Astrocyte (in vitro differentiated cells and primary cell): ENCODE results near the gene RTEL1. TPM values are rescaled to one million over a fixed set of nuclear protein-coding genes. Genes with fewer than 3 reads are reported as not detected.

Source experiments
- DNase-seq: peaks from one replicate; pipeline ENCODE4 v3.0.0-alpha.2; 2010; ENCODE audit warnings: low read depth
- FAIRE-seq: peaks from 2 replicates; lab custom pipeline; 2011; peaks lifted over from hg19 to GRCh38; lab: Jason Lieb, UNC
- H2AFZ ChIP-seq: 2 replicates; pipeline ENCODE4 v1.6.0; 2012; ENCODE audit warnings: low read depth, low read length, inconsistent platforms
- H3K27ac ChIP-seq: 2 replicates; pipeline ENCODE4 v1.5.1; 2011; ENCODE audit warnings: low read depth, low read length, inconsistent platforms
- H3K27me3 ChIP-seq: 2 replicates; pipeline ENCODE4 v1.6.0; 2011; ENCODE audit warnings: low read length, inconsistent platforms; ENCODE audit not compliant: insufficient read depth
- H3K36me3 ChIP-seq: 2 replicates; pipeline ENCODE4 v1.5.1; 2011; ENCODE audit warnings: low read length, inconsistent platforms; ENCODE audit not compliant: insufficient read depth
- H3K4me1 ChIP-seq: 2 replicates; pipeline ENCODE4 v1.5.1; 2011; ENCODE audit warnings: low read length, inconsistent platforms; ENCODE audit not compliant: insufficient read depth
- H3K4me2 ChIP-seq: 2 replicates; pipeline ENCODE4 v1.6.0; 2012; ENCODE audit warnings: low read length, inconsistent platforms
- H3K4me3 ChIP-seq: 2 replicates; pipeline ENCODE4 v1.5.1; 2011; ENCODE audit warnings: low read depth, mild to moderate bottlenecking, low read length, inconsistent platforms; ENCODE audit not compliant: insufficient read depth
- H3K79me2 ChIP-seq: 2 replicates; pipeline ENCODE4 v1.6.0; 2012; ENCODE audit warnings: mild to moderate bottlenecking, low read length, inconsistent platforms; ENCODE audit not compliant: insufficient read depth
- H3K9ac ChIP-seq: 2 replicates; pipeline ENCODE4 v1.6.0; 2012; ENCODE audit warnings: mild to moderate bottlenecking, low read length, inconsistent platforms
- H3K9me3 ChIP-seq: 2 replicates; pipeline ENCODE4 v1.5.1; 2012; ENCODE audit warnings: low read depth, mild to moderate bottlenecking, low read length, inconsistent platforms; ENCODE audit not compliant: insufficient read depth
- H4K20me1 ChIP-seq: 2 replicates; pipeline ENCODE4 v1.6.0; 2012; ENCODE audit warnings: low read length, inconsistent platforms; ENCODE audit not compliant: insufficient read depth
- H3K27ac Mint-ChIP-seq: one replicate; pipeline ENCODE4 v1.8.0; 2021; ENCODE audit warnings: mild to moderate bottlenecking, mixed read lengths; ENCODE audit not compliant: unreplicated experiment
- H3K27me3 Mint-ChIP-seq: one replicate; pipeline ENCODE4 v1.8.0; 2021; ENCODE audit warnings: low read depth, mixed read lengths; ENCODE audit not compliant: unreplicated experiment
- H3K36me3 Mint-ChIP-seq: one replicate; pipeline ENCODE4 v1.8.0; 2021; ENCODE audit warnings: low read depth, mixed read lengths; ENCODE audit not compliant: unreplicated experiment
- H3K4me1 Mint-ChIP-seq: one replicate; pipeline ENCODE4 v1.8.0; 2021; ENCODE audit warnings: low read depth, mixed read lengths; ENCODE audit not compliant: unreplicated experiment
- H3K4me3 Mint-ChIP-seq: one replicate; pipeline ENCODE4 v1.8.0; 2021; ENCODE audit warnings: mild to moderate bottlenecking, moderate library complexity, mixed read lengths; ENCODE audit not compliant: unreplicated experiment
- H3K9me3 Mint-ChIP-seq: one replicate; pipeline ENCODE4 v1.8.0; 2021; ENCODE audit warnings: mild to moderate bottlenecking, mixed read lengths; ENCODE audit not compliant: unreplicated experiment
- EZH2 ChIP-seq: IDR thresholded peaks from 2 replicates; pipeline ENCODE4 v1.6.1; 2012; ENCODE audit warnings: mild to moderate bottlenecking, low read length, inconsistent platforms; ENCODE audit not compliant: insufficient read depth
- total RNA-seq: library from RNA; stranded (reverse); gene quantifications from 2 replicates; pipeline ENCODE4 v1.2.1, GENCODE V29; 2021
- TF ChIP-seq, protein P1 (sequence below): IDR thresholded peaks from 2 replicates; pipeline ENCODE4 v1.5.1; 2011; ENCODE audit warnings: low read depth, mild to moderate bottlenecking, inconsistent platforms, low read length, moderate library complexity; ENCODE audit not compliant: insufficient read depth

RTEL1 gene
- total RNA-seq, 1 donor from 2014 or later: 15.5 TPM

DNA sequence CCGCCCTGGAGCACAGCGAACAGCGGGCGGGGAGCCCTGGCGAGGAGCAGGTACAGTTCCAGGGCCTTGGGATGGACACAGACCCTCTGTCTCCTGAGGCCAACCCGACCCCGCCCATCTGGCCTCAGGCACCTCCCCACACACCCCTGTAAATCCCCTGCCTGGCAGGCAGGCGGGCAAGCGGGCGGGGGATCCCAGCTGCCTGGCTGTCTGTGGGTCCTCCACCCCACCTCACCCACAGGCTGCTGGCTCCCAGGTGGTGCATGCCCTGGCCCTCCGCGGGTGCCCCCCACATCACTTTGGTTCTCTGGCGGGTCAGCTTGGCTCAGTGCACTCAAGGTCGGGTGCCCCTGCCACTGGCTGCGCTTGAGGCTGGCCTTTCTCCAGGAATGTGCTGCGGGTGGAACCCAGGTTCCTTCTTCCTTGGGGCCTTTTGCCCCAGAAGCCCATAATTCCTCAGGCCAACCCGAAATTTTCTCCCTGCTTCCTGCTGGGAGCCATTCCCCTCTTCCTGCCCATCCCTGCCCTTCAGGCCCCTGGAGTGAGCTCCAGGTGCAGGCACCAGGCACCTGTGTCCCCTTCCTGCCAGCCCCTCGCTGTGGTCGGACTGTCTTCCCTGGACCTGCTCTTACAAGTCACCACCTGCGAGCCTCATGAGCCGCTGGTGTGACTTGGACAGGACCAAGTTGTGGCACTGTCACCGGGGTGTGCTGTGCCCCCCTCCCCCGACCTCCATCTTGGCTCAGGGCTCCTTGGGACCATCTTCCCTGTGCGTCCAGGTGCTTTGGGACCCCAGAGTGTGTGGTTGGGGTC lies 33.0 kb downstream of the RTEL1 start:
- Histone ChIP-seq H3K4me3 (no peak overlapping the region), H3K27ac (no peak overlapping the region), H3K36me3 (no peaks in the 10 kb centered on the region), H3K4me1 (peaks cover 16% of the 10 kb centered on the region), H2AFZ (no peak overlapping the region), H3K9me3 (no peaks in the 10 kb centered on the region), H4K20me1 (no peaks in the 10 kb centered on the region), H3K9ac (no peak overlapping the region), H3K79me2 (no peaks in the 10 kb centered on the region), H3K27me3 (no peaks in the 10 kb centered on the region), H3K4me2 (no peak overlapping the region)
- no peak for FAIRE-seq
- Mint-ChIP-seq H3K27ac (no peak overlapping the region), H3K4me3 (peak overlapping the region; percentile 40), H3K4me1 (peaks cover 2% of the 10 kb centered on the region), H3K27me3 (no peaks in the 10 kb centered on the region), H3K36me3 (peaks cover 3% of the 10 kb centered on the region), H3K9me3 (no peaks in the 10 kb centered on the region)
- TF ChIP-seq EZH2: no peak
- TF ChIP-seq, protein P1, sequence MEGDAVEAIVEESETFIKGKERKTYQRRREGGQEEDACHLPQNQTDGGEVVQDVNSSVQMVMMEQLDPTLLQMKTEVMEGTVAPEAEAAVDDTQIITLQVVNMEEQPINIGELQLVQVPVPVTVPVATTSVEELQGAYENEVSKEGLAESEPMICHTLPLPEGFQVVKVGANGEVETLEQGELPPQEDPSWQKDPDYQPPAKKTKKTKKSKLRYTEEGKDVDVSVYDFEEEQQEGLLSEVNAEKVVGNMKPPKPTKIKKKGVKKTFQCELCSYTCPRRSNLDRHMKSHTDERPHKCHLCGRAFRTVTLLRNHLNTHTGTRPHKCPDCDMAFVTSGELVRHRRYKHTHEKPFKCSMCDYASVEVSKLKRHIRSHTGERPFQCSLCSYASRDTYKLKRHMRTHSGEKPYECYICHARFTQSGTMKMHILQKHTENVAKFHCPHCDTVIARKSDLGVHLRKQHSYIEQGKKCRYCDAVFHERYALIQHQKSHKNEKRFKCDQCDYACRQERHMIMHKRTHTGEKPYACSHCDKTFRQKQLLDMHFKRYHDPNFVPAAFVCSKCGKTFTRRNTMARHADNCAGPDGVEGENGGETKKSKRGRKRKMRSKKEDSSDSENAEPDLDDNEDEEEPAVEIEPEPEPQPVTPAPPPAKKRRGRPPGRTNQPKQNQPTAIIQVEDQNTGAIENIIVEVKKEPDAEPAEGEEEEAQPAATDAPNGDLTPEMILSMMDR: no peak
- no peak for DNase-seq

DNA sequence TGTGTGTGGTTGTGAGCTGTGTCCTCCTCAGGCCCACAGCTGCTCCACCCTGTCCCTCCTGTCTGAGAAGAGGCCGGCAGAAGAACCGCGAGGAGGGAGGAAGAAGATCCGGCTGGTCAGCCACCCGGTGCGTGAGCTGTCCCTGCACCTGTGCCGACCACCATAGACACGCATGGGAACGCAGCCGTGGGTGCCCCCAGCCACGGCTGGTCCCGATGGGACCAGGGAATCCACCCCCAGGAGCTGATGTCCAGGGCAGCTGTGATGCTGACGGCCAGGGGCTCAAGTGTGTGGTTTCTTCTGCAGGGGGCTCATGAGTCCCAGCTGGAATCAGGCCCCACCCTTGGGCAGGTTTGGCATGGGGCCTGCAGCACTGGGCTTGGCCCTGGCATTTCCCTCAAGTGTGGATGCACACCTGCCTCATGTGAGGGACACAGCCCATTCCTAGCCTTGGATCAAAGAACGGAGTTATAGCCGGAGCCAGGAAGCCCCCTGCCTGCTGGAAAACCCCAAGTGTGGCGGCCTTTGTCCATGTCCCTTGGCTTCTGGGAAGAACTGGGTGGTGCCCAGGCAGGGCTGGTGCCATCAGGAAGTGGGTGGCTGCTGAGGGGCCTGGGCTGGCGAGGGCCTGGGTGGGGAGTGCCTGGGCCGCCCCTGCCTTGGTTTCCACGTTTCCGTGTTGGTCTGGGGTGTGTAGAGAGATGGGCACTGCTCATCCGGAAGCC lies 33.8 kb downstream of the RTEL1 start:
- H3K79me2 ChIP-seq: no peaks in the 10 kb centered on the region
- Mint-ChIP-seq H3K9me3 (no peaks in the 10 kb centered on the region), H3K4me3 (no peak overlapping the region), H3K27me3 (no peaks in the 10 kb centered on the region), H3K4me1 (peaks cover under 1% of the 10 kb centered on the region), H3K27ac (no peak overlapping the region), H3K36me3 (peaks cover 3% of the 10 kb centered on the region)
- no peaks in the 10 kb centered on the region for H3K9me3 ChIP-seq
- no peak overlapping the region for H2AFZ ChIP-seq
- no peaks in the 10 kb centered on the region for H3K27me3 ChIP-seq
- FAIRE-seq (no peak), DNase-seq (no peak)
- H3K27ac ChIP-seq: no peak overlapping the region
- H3K4me1 ChIP-seq: peaks cover 13% of the 10 kb centered on the region
- no peak overlapping the region for H3K9ac ChIP-seq
- TF ChIP-seq, protein P1: no peak
- TF ChIP-seq EZH2: no peak
- no peaks in the 10 kb centered on the region for H4K20me1 ChIP-seq
- H3K4me2 ChIP-seq: no peak overlapping the region
- no peak overlapping the region for H3K4me3 ChIP-seq
- no peaks in the 10 kb centered on the region for H3K36me3 ChIP-seq
